Caco-2 (cell line): Measurements from ENCODE around the gene DRC1. TPM values are rescaled to one million over a fixed set of nuclear protein-coding genes. Genes with fewer than 3 reads are reported as not detected.

Experiments
- BruUV-seq: library from RNA; stranded (reverse); fragments of 400-500 nt; replicated peaks from 2 replicates; lab custom pipeline; 2021; lab: Mats Ljungman, UMichigan
- CTCF ChIA-PET: fragments of 300-600 bp; sonication (Branson Sonifier 250); formaldehyde crosslinking; loops from one replicate; lab custom pipeline; 2022; ENCODE audit warnings: antibody characterized with exemption; lab: Charles Lee
- POLR2A ChIA-PET: fragments of 300-600 bp; sonication (Branson Sonifier 250); formaldehyde crosslinking; loops from one replicate; lab custom pipeline; 2022; ENCODE audit warnings: antibody characterized with exemption; lab: Charles Lee
- DNase-seq, 2 experiments: peaks; one replicate each; pipeline versions ENCODE4 v3.0.0 to v3.0.0-alpha.2; 2020 to 2022
- H3K27me3 ChIP-seq: replicated peaks from 2 replicates; pipeline ENCODE4 v1.6.0; 2011; ENCODE audit warnings: low read length; ENCODE audit not compliant: control insufficient read depth, insufficient read depth
- H3K36me3 ChIP-seq: 2 replicates; pipeline ENCODE4 v1.5.1; 2011; ENCODE audit warnings: low read length; ENCODE audit not compliant: control insufficient read depth, insufficient read depth
- H3K4me1 ChIP-seq: fragments of 250-450 bp; sonication (Bioruptor Pico); 2 replicates; pipeline ENCODE4 v1.5.1; 2020; ENCODE audit warnings: mild to moderate bottlenecking
- H3K4me3 ChIP-seq: 2 replicates; pipeline ENCODE4 v1.5.1; 2011; ENCODE audit warnings: low read depth, mild to moderate bottlenecking, control low read depth, low read length
- H3K9me3 ChIP-seq: fragments of 250-450 bp; sonication (Bioruptor Pico); 2 replicates; pipeline ENCODE4 v1.5.1; 2020; ENCODE audit warnings: mild to moderate bottlenecking, moderate library complexity
- H3K27ac Mint-ChIP-seq: one replicate; pipeline ENCODE4 v1.8.0; 2022; ENCODE audit warnings: mixed read lengths; ENCODE audit not compliant: unreplicated experiment
- H3K27me3 Mint-ChIP-seq: one replicate; pipeline ENCODE4 v1.8.0; 2022; ENCODE audit warnings: mixed read lengths; ENCODE audit not compliant: insufficient read depth, unreplicated experiment
- H3K36me3 Mint-ChIP-seq: one replicate; pipeline ENCODE4 v1.8.0; 2022; ENCODE audit warnings: mild to moderate bottlenecking, mixed read lengths; ENCODE audit not compliant: insufficient read depth, unreplicated experiment
- H3K4me1 Mint-ChIP-seq: one replicate; pipeline ENCODE4 v1.8.0; 2022; ENCODE audit warnings: low read depth, mixed read lengths; ENCODE audit not compliant: unreplicated experiment
- H3K4me3 Mint-ChIP-seq: one replicate; pipeline ENCODE4 v1.8.0; 2022; ENCODE audit warnings: mild to moderate bottlenecking, moderate library complexity, mixed read lengths; ENCODE audit not compliant: unreplicated experiment
- H3K9me3 Mint-ChIP-seq: one replicate; pipeline ENCODE4 v1.8.0; 2022; ENCODE audit warnings: mixed read lengths; ENCODE audit not compliant: unreplicated experiment
- intact Hi-C: fragments of 100-400 bp; cut with micrococcal nuclease; formaldehyde crosslinking; loops from one replicate; pipeline ENCODE4 v1.10.0; 2022; ENCODE audit not compliant: unreplicated experiment
- total RNA-seq: library from RNA; stranded (reverse); gene quantifications from 2 replicates; pipeline ENCODE4 v1.2.3, GENCODE V29; 2022
- TF ChIP-seq, protein P1 (sequence below), 2 experiments: fragments of 200-600 bp in 1 of 2; IDR thresholded peaks; 1 replicate in 1 of 2; 2 replicates in 1 of 2; pipeline versions ENCODE4 v1.5.1 to v1.8.0; 2011 to 2022; ENCODE audit warnings: antibody characterized with exemption in 1 of 2, control low read depth in 1 of 2, inconsistent platforms in 1 of 2, low read depth in 1 of 2, low read length in 1 of 2, mild to moderate bottlenecking in 1 of 2, moderate library complexity in 1 of 2; ENCODE audit not compliant: insufficient read depth in 1 of 2, severe bottlenecking in 1 of 2, unreplicated experiment in 1 of 2

The DRC1 gene
- total RNA-seq, 1 experiment from 2014 or later: 1.1 TPM

GRCh38 chr2:26432363-26432762, 30.6 kb downstream of the DRC1 start:
- Mint-ChIP-seq H3K36me3 (no peaks in the 10 kb centered on the region), H3K27ac (no peak overlapping the region), H3K4me1 (no peaks in the 10 kb centered on the region), H3K27me3 (no peaks in the 10 kb centered on the region), H3K9me3 (no peaks in the 10 kb centered on the region), H3K4me3 (no peak overlapping the region)
- CTCF ChIA-PET: interaction anchor here (0.6 kb wide), 1 partner anchor 851 kb away, joined by 3 read pairs; no protein-coding TSS in a partner anchor
- no peaks in the 10 kb centered on the region for H3K9me3 ChIP-seq
- no TSS peak for BruUV-seq
- H3K4me1 ChIP-seq: peaks cover 5% of the 10 kb centered on the region; the same call in 1 of the 2 replicates
- TF ChIP-seq, protein P1, sequence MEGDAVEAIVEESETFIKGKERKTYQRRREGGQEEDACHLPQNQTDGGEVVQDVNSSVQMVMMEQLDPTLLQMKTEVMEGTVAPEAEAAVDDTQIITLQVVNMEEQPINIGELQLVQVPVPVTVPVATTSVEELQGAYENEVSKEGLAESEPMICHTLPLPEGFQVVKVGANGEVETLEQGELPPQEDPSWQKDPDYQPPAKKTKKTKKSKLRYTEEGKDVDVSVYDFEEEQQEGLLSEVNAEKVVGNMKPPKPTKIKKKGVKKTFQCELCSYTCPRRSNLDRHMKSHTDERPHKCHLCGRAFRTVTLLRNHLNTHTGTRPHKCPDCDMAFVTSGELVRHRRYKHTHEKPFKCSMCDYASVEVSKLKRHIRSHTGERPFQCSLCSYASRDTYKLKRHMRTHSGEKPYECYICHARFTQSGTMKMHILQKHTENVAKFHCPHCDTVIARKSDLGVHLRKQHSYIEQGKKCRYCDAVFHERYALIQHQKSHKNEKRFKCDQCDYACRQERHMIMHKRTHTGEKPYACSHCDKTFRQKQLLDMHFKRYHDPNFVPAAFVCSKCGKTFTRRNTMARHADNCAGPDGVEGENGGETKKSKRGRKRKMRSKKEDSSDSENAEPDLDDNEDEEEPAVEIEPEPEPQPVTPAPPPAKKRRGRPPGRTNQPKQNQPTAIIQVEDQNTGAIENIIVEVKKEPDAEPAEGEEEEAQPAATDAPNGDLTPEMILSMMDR (IDR thresholded peaks at IDR 0.05; ENCODE audit: insufficient read depth in 1 of 2, low read depth in 1 of 2, low read length in 1 of 2, severe bottlenecking in 1 of 2, unreplicated experiment in 1 of 2): no peak
- intact Hi-C loops: no loop called here
- no peaks in the 10 kb centered on the region for H3K36me3 ChIP-seq
- no peak for DNase-seq
- POLR2A ChIA-PET: interaction anchor here (0.6 kb wide), 1 partner anchor 259 kb away, joined by 3 read pairs; the partner anchor contains the start of gene GAREM2
- H3K27me3 ChIP-seq: no peaks in the 10 kb centered on the region
- H3K4me3 ChIP-seq: no peak overlapping the region

- H3K36me3 Mint-ChIP-seq: no peaks in the 10 kb centered on the region
- CTCF ChIA-PET: interaction anchor here (0.6 kb wide), 1 partner anchor 850 kb away, joined by 3 read pairs; no protein-coding TSS in a partner anchor
- H3K36me3 ChIP-seq: no peaks in the 10 kb centered on the region
- no peaks in the 10 kb centered on the region for H3K9me3 ChIP-seq
- POLR2A ChIA-PET: interaction anchor here (0.6 kb wide), 1 partner anchor 260 kb away, joined by 3 read pairs; the partner anchor contains the start of gene GAREM2
- TF ChIP-seq, protein P1 (IDR thresholded peaks at IDR 0.05; ENCODE audit: insufficient read depth in 1 of 2, low read depth in 1 of 2, low read length in 1 of 2, severe bottlenecking in 1 of 2, unreplicated experiment in 1 of 2): no peak
- intact Hi-C loops: no loop called here
- H3K4me1 Mint-ChIP-seq: no peaks in the 10 kb centered on the region
- H3K27ac Mint-ChIP-seq: no peak overlapping the region
- no peak overlapping the region for H3K4me3 ChIP-seq
- BruUV-seq: no TSS peak
- H3K27me3 ChIP-seq: no peaks in the 10 kb centered on the region
- H3K4me3 Mint-ChIP-seq: no peak overlapping the region
- peaks cover 5% of the 10 kb centered on the region; the same call in 1 of the 2 replicates for H3K4me1 ChIP-seq
- no peak for DNase-seq
- no peaks in the 10 kb centered on the region for H3K27me3 Mint-ChIP-seq
- H3K9me3 Mint-ChIP-seq: no peaks in the 10 kb centered on the region
Observed at GRCh38 chr2:26432859-26433258, 31.1 kb downstream of the DRC1 start.

DNA sequence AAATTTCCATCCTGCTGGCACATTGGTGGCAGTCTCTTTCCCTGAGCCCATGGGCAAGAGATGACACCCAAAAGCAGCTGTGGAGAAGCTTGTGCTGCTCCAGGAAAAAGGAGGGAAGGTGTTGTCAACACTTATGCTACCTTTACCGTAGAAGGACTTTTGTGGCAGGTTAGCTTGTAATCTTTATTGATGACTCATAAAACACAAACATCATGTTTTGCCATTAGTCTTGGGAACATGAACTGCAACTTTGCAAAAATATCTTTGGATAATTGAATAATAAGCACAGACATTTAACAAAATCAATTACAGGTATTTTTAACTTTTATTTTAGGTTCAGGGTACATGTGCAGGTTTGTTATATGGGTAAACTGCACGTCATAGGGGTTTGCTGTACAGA, 33.4 kb downstream of the DRC1 start:
- intact Hi-C loops: no loop called here
- Histone ChIP-seq H3K9me3 (no peaks in the 10 kb centered on the region), H3K27me3 (no peaks in the 10 kb centered on the region), H3K4me1 (peaks cover 13% of the 10 kb centered on the region), H3K4me3 (no peak overlapping the region), H3K36me3 (no peaks in the 10 kb centered on the region)
- CTCF ChIA-PET: no interaction called here
- Mint-ChIP-seq H3K36me3 (no peaks in the 10 kb centered on the region), H3K4me1 (peaks cover 10% of the 10 kb centered on the region), H3K9me3 (no peaks in the 10 kb centered on the region), H3K27ac (no peak overlapping the region), H3K4me3 (no peak overlapping the region), H3K27me3 (no peaks in the 10 kb centered on the region)
- TF ChIP-seq, protein P1 (IDR thresholded peaks at IDR 0.05; ENCODE audit: insufficient read depth in 1 of 2, low read depth in 1 of 2, low read length in 1 of 2, severe bottlenecking in 1 of 2, unreplicated experiment in 1 of 2): no peak
- DNase-seq: no peak
- no TSS peak for BruUV-seq
- POLR2A ChIA-PET: no interaction called here
